Measurements from ENCODE around the gene CHTF8.

GRCh38 chr16:69131167-69131838 is 1.1 kb downstream of the CHTF8 start:
- TF ChIP-seq, protein P1, sequence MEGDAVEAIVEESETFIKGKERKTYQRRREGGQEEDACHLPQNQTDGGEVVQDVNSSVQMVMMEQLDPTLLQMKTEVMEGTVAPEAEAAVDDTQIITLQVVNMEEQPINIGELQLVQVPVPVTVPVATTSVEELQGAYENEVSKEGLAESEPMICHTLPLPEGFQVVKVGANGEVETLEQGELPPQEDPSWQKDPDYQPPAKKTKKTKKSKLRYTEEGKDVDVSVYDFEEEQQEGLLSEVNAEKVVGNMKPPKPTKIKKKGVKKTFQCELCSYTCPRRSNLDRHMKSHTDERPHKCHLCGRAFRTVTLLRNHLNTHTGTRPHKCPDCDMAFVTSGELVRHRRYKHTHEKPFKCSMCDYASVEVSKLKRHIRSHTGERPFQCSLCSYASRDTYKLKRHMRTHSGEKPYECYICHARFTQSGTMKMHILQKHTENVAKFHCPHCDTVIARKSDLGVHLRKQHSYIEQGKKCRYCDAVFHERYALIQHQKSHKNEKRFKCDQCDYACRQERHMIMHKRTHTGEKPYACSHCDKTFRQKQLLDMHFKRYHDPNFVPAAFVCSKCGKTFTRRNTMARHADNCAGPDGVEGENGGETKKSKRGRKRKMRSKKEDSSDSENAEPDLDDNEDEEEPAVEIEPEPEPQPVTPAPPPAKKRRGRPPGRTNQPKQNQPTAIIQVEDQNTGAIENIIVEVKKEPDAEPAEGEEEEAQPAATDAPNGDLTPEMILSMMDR (IDR thresholded peaks at IDR 0.05) = no peak
- TF ChIP-seq EP300 (IDR thresholded peaks at IDR 0.05) (no peak), POLR2AphosphoS5 (IDR thresholded peaks at IDR 0.05) (no peak), POLR2A (IDR thresholded peaks at IDR 0.05) (no peak)

Measured in upper lobe of left lung (tissue), 4 donors.